ENCODE measurements around the gene ITGB5. TPM values are rescaled to one million over a fixed set of nuclear protein-coding genes. Genes with fewer than 3 reads are reported as not detected.

Gene ITGB5
- total RNA-seq, 4 donors from 2014 or later = 155 to 452 (median 234) TPM

- TF ChIP-seq CTCF (IDR thresholded peaks at IDR 0.05) = no peak
- ATAC-seq (ENCODE audit: low FRiP score) (no peak), DNase-seq (ENCODE audit: low spot score) (no peak)
Measured at GRCh38 chr3:124927574-124928045, 40.4 kb upstream of the ITGB5 start.

GRCh38 chr3:124926426-124927101 is 39.4 kb upstream of the ITGB5 start:
- no peak for ATAC-seq (ENCODE audit: low FRiP score)
- no peak for DNase-seq (ENCODE audit: low spot score)
- no peak for TF ChIP-seq CTCF (IDR thresholded peaks at IDR 0.05)

DNA sequence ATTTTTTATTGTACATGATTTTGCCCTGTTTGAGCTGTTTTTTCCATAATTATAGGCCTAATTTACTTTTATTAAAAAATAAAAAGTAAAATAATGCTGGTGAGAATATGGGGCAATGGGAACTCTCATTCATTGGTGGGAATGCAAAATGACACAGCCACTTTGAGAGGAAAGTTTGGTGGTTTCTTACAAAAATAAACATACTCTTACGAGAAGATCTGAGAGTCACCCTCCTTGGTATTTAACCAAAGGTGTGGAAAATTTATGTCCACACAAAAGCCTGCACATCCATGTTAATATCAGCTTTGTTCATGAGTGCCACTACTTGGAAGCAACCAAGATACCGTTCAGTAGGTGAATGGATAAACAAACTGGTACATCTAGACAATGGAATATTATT is 37.6 kb upstream of the ITGB5 start:
- no peak for DNase-seq (ENCODE audit: low spot score)
- TF ChIP-seq CTCF (IDR thresholded peaks at IDR 0.05) = no peak
- ATAC-seq (ENCODE audit: low FRiP score) = no peak

- no peak for ATAC-seq (ENCODE audit: low FRiP score)
- no peak for TF ChIP-seq CTCF (IDR thresholded peaks at IDR 0.05)
Measured at GRCh38 chr3:124923833-124924232, 36.7 kb upstream of the ITGB5 start.

DNA sequence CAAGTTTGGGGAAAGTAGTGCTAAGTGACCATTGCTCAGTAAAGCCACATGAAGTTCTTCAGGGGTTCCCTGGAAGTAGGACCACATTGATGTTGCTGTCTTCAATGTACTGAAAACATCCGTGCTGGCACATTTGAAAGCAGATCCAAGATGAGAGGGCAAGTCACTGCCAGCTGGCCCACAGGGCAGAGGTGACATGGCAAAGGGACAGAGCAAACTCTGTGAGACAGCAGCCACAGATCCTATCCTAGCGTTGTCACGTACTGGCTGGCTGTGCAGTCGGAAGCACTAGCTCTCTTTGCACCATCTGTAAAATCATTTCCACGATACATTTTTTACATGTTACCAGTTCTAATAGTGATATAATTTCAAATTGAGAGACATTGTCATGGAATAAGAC is 33.6 kb upstream of the ITGB5 start:
- DNase-seq (ENCODE audit: low spot score) = no peak
- no peak for ATAC-seq (ENCODE audit: low FRiP score)
- TF ChIP-seq CTCF (IDR thresholded peaks at IDR 0.05) = no peak

More at GRCh38 chr3:124923833-124924232, 36.7 kb upstream of the ITGB5 start:
- no peak for DNase-seq (ENCODE audit: low spot score)

DNA sequence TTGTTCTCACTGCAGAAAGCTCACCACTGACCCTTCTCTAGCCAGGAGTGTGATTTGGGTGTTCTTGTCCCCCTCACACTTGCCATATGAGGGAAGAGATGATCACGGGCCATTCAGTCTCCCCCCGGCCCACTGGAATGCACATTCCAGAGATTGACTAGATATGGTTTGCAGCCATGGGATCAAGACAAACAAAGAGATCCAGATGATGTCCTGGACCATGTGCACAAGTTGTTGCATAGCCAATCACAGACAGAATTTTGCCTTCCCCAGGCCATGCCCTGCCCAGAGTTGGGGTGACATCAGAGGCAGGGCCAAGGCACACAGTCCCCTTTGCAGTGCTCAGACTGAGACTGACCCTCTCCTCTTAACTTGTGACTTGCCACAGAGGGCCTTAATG is 32.6 kb upstream of the ITGB5 start:
- ATAC-seq (ENCODE audit: low FRiP score) = no peak
- no peak for DNase-seq (ENCODE audit: low spot score)
- TF ChIP-seq CTCF (IDR thresholded peaks at IDR 0.05) = no peak

DNA sequence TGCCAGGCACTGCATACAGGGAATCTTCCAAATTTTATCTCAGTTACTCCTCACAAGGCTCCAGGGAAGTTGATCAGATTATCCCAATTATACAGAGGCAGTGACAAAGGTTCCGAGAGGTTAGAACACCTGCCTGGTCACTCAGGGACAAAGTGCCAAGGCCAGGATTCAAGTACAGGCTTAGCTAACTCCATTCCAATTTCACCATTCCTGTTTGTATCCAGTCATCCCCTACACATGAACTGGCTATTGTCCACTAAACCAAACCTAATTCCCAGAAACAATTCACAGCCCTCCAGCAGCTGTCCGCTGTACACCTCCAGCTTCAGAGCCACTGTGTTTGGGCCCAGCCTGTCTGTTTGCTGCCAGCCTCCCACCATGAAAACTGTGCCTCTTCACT is 31.4 kb upstream of the ITGB5 start:
- DNase-seq (ENCODE audit: low spot score) (no peak), ATAC-seq (ENCODE audit: low FRiP score) (no peak)
- TF ChIP-seq CTCF (IDR thresholded peaks at IDR 0.05) = no peak
